Mesendoderm (in vitro differentiated cells): ENCODE measurements around the gene ERCC8.

Source experiments
- DNase-seq: peaks from one replicate; pipeline ENCODE4 v3.0.0; 2013
- H2AK5ac ChIP-seq: 2 replicates; pipeline ENCODE4 v1.6.1; 2013; ENCODE audit warnings: low read length, inconsistent platforms
- H2BK120ac ChIP-seq: 2 replicates; pipeline ENCODE4 v1.6.1; 2013; ENCODE audit warnings: low read depth, mild to moderate bottlenecking, low read length, moderate library complexity, mixed read lengths
- H2BK15ac ChIP-seq: replicated peaks from 2 replicates; pipeline ENCODE4 v1.6.1; 2013; ENCODE audit warnings: low read depth, mild to moderate bottlenecking, moderate library complexity
- H2BK5ac ChIP-seq: 2 replicates; pipeline ENCODE4 v1.6.1; 2013; ENCODE audit warnings: low read length, inconsistent platforms
- H3K18ac ChIP-seq: 2 replicates; pipeline ENCODE4 v1.6.1; 2013; ENCODE audit warnings: mild to moderate bottlenecking, low read length, mixed read lengths
- H3K23ac ChIP-seq: one replicate; pipeline ENCODE4 v1.6.1; 2013; ENCODE audit warnings: low read length
- H3K27ac ChIP-seq: 2 replicates; pipeline ENCODE4 v1.5.1; 2013; ENCODE audit warnings: low read depth, mild to moderate bottlenecking, inconsistent platforms, low read length, moderate library complexity
- H3K27me3 ChIP-seq: 2 replicates; pipeline ENCODE4 v1.6.1; 2013; ENCODE audit warnings: low read length, control low read depth, mild to moderate bottlenecking, inconsistent platforms; ENCODE audit not compliant: insufficient read depth, poor library complexity
- H3K36me3 ChIP-seq: 2 replicates; pipeline ENCODE4 v1.6.1; 2013; ENCODE audit warnings: low read length, inconsistent platforms; ENCODE audit not compliant: control insufficient read depth, insufficient read depth
- H3K4ac ChIP-seq: one replicate; pipeline ENCODE4 v1.6.1; 2013; ENCODE audit warnings: low read depth, mild to moderate bottlenecking, low read length, moderate library complexity
- H3K4me1 ChIP-seq: 2 replicates; pipeline ENCODE4 v1.6.1; 2013; ENCODE audit warnings: low read depth, low read length, inconsistent platforms; ENCODE audit not compliant: control insufficient read depth
- H3K4me2 ChIP-seq: 2 replicates; pipeline ENCODE4 v1.6.1; 2013; ENCODE audit warnings: low read length
- H3K4me3 ChIP-seq: 2 replicates; pipeline ENCODE4 v1.5.1; 2013; ENCODE audit warnings: mild to moderate bottlenecking, low read length
- H3K56ac ChIP-seq: one replicate; pipeline ENCODE4 v1.6.1; 2013; ENCODE audit warnings: low read length
- H3K79me1 ChIP-seq: 2 replicates; pipeline ENCODE4 v1.6.1; 2013; ENCODE audit warnings: low read length, inconsistent platforms
- H3K79me2 ChIP-seq: 2 replicates; pipeline ENCODE4 v1.6.1; 2013; ENCODE audit warnings: mild to moderate bottlenecking, low read length; ENCODE audit not compliant: control insufficient read depth, insufficient read depth
- H3K9ac ChIP-seq: 2 replicates; pipeline ENCODE4 v1.6.1; 2013; ENCODE audit warnings: low read length, inconsistent platforms
- H4K5ac ChIP-seq: one replicate; pipeline ENCODE4 v1.6.1; 2013; ENCODE audit warnings: low read length
- H4K8ac ChIP-seq: one replicate; pipeline ENCODE4 v1.6.1; 2013; ENCODE audit warnings: low read depth, mild to moderate bottlenecking, control low read depth, low read length, moderate library complexity
- WGBS: extraction: QIAGEN DNeasy Blood & Tissue Kit; methylation state at CpG from one replicate; pipeline ENCODE4 v1.1.7; 2013; ENCODE audit warnings: low lambda C conversion rate, missing lambda C conversion rate; ENCODE audit not compliant: insufficient coverage; ENCODE audit errors: extremely low coverage; 5-methylcytosine and 5-hydroxymethylcytosine counted together

ERCC8 gene

GRCh38 chr5:60843936-60844905 lies 100.6 kb downstream of the ERCC8 start, which contains the start of gene ELOVL7:
TSS of gene ELOVL7 (minus strand) at chr5:60844269. CDS start at chr5:60787397, 56,872 bp downstream.
- no peak within 1 kb of the TSS for H2AK5ac ChIP-seq
- no peak within 1 kb of the TSS for H4K8ac ChIP-seq
- peak within 1 kb of the TSS; percentile 80 for H3K56ac ChIP-seq
- no peak within 1 kb of the TSS for H4K5ac ChIP-seq
- H3K79me2 ChIP-seq = no peaks in the 10 kb centered on the region
- H3K4me3 ChIP-seq = peak within 1 kb of the TSS; percentile 66
- H3K4me2 ChIP-seq = peak within 1 kb of the TSS; percentile 90
- no peaks in the 10 kb centered on the region for H3K36me3 ChIP-seq
- peaks cover 4% of the 10 kb centered on the region for H3K27me3 ChIP-seq
- no peak within 1 kb of the TSS for H2BK5ac ChIP-seq
- no CpG with 5 or more reads among the region's 87 CpGs for WGBS
- no peak within 1 kb of the TSS for H2BK120ac ChIP-seq
- no peak within 1 kb of the TSS for H2BK15ac ChIP-seq
- peak within 1 kb of the TSS; percentile 29 for H3K23ac ChIP-seq
- H3K4ac ChIP-seq = no peak within 1 kb of the TSS
- H3K9ac ChIP-seq = peak within 1 kb of the TSS; percentile 70
- H3K79me1 ChIP-seq = no peaks in the 10 kb centered on the region
- H3K18ac ChIP-seq = peak within 1 kb of the TSS; percentile 24
- no peaks in the 10 kb centered on the region for H3K4me1 ChIP-seq
- H3K27ac ChIP-seq = no peak within 1 kb of the TSS
- peak; percentile 89 for DNase-seq

GRCh38 chr5:60843386-60843935 lies 101.4 kb downstream of the ERCC8 start:
- H3K79me1 ChIP-seq = no peaks in the 10 kb centered on the region
- H3K36me3 ChIP-seq = no peaks in the 10 kb centered on the region
- no peaks in the 10 kb centered on the region for H3K4me1 ChIP-seq
- DNase-seq = peak; percentile 13
- peak overlapping the region; percentile 66 for H3K4me3 ChIP-seq
- peak overlapping the region; percentile 24 for H3K18ac ChIP-seq
- peak overlapping the region; percentile 80 for H3K56ac ChIP-seq
- H3K4ac ChIP-seq = no peak overlapping the region
- no peaks in the 10 kb centered on the region for H3K79me2 ChIP-seq
- no peak overlapping the region for H4K8ac ChIP-seq
- H2AK5ac ChIP-seq = no peak overlapping the region
- H2BK5ac ChIP-seq = no peak overlapping the region
- WGBS = no CpG with 5 or more reads among the region's 49 CpGs
- H2BK120ac ChIP-seq = no peak overlapping the region
- no peak overlapping the region for H2BK15ac ChIP-seq
- H3K23ac ChIP-seq = no peak overlapping the region
- peaks cover 4% of the 10 kb centered on the region for H3K27me3 ChIP-seq
- no peak overlapping the region for H3K27ac ChIP-seq
- no peak overlapping the region for H4K5ac ChIP-seq
- H3K9ac ChIP-seq = peak overlapping the region; percentile 70
- peak overlapping the region; percentile 85 for H3K4me2 ChIP-seq

DNA sequence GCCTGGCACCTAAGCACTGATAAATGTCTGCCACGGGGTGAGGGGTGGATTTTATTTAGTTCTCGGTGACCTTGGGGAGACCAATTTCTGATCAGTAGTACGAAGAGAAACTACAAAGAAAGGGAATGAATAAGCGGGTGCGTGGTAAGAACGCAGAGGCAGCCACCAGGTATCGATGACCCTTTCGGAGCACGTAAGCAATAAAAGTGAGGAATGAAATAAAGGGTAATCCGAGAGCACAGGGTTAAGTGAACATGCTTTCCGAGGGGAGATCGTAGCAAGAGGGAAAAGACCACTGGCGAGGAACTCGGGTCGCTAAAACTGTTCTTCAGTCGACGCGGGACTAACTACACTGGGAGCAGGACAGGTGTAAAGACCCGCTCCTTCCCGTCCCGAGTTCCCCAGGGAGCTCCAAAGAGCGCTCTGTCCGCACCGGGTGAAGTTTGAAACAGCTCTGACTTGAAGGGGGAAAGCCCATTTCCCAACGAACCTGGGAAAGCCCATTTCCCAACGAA lies 101.9 kb downstream of the ERCC8 start:
- H3K4me2 ChIP-seq = peak overlapping the region; percentile 85
- no peak overlapping the region for H3K18ac ChIP-seq
- H3K27ac ChIP-seq = no peak overlapping the region
- no peak overlapping the region for H2AK5ac ChIP-seq
- no peak overlapping the region for H2BK15ac ChIP-seq
- H3K56ac ChIP-seq = no peak overlapping the region
- peak overlapping the region; percentile 70 for H3K9ac ChIP-seq
- no CpG with 5 or more reads among the region's 26 CpGs for WGBS
- H3K79me1 ChIP-seq = no peaks in the 10 kb centered on the region
- no peak overlapping the region for H2BK5ac ChIP-seq
- H3K4ac ChIP-seq = no peak overlapping the region
- no peaks in the 10 kb centered on the region for H3K4me1 ChIP-seq
- no peak overlapping the region for H4K5ac ChIP-seq
- DNase-seq = peak; percentile 48
- H2BK120ac ChIP-seq = no peak overlapping the region
- no peak overlapping the region for H4K8ac ChIP-seq
- no peak overlapping the region for H3K4me3 ChIP-seq
- H3K27me3 ChIP-seq = peaks cover 4% of the 10 kb centered on the region
- no peak overlapping the region for H3K23ac ChIP-seq
- H3K36me3 ChIP-seq = no peaks in the 10 kb centered on the region
- H3K79me2 ChIP-seq = no peaks in the 10 kb centered on the region

DNA sequence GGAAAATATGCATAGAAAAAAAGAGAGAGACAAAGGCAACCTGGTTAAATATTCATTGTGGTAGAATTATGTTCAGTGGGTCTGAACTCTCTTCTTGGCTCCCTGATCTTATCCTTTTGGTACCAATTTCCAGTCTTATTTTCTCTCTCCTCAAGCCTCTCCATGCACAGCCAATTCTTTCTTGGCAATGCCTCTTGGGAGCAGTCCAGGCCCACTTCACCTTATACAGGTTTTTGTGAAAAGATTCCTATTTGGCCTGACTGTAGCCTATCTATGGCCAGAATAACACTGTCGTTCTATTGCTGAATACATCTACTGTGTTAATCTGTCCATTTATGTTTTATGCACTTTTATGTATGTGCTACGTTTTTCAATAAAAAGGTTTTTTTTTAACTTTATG lies 103.5 kb downstream of the ERCC8 start:
- no peak for DNase-seq
- no peak overlapping the region for H3K56ac ChIP-seq
- H3K9ac ChIP-seq = no peak overlapping the region
- H2BK120ac ChIP-seq = no peak overlapping the region
- H3K4me3 ChIP-seq = no peak overlapping the region
- H2BK5ac ChIP-seq = no peak overlapping the region
- H3K18ac ChIP-seq = no peak overlapping the region
- H3K4me2 ChIP-seq = no peak overlapping the region
- no peaks in the 10 kb centered on the region for H3K36me3 ChIP-seq
- no peaks in the 10 kb centered on the region for H3K79me1 ChIP-seq
- H2BK15ac ChIP-seq = no peak overlapping the region
- H3K4ac ChIP-seq = no peak overlapping the region
- no peak overlapping the region for H4K5ac ChIP-seq
- H3K23ac ChIP-seq = no peak overlapping the region
- H2AK5ac ChIP-seq = no peak overlapping the region
- no CpG with 5 or more reads among the region's 2 CpGs for WGBS
- peaks cover 4% of the 10 kb centered on the region for H3K27me3 ChIP-seq
- no peaks in the 10 kb centered on the region for H3K4me1 ChIP-seq
- no peaks in the 10 kb centered on the region for H3K79me2 ChIP-seq
- H4K8ac ChIP-seq = no peak overlapping the region
- H3K27ac ChIP-seq = no peak overlapping the region

DNA sequence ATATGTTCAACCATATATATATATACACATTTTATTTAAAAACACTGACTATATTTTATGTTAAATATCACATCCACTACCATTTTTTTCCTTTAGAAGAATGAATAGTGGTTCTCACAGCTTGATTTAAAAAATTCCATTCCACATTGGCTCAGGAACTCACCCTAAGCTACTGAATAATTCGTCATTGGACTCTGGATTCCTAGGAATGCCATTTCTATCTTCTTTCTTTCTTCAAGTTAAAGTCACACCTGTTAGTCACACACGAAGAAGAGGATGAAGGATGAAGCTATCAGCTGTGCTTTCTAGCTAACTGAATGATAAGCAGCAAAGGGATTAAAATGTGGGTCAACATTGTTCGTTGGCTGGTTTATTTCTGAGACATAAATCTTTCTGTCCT lies 108.7 kb downstream of the ERCC8 start:
- H3K79me2 ChIP-seq = no peaks in the 10 kb centered on the region
- no peak overlapping the region for H3K27ac ChIP-seq
- no peak overlapping the region for H3K23ac ChIP-seq
- no peak overlapping the region for H2BK5ac ChIP-seq
- H3K18ac ChIP-seq = no peak overlapping the region
- no peaks in the 10 kb centered on the region for H3K79me1 ChIP-seq
- no peak overlapping the region for H4K5ac ChIP-seq
- H3K36me3 ChIP-seq = no peaks in the 10 kb centered on the region
- no peak overlapping the region for H3K4me2 ChIP-seq
- no peak overlapping the region for H4K8ac ChIP-seq
- H3K4me3 ChIP-seq = no peak overlapping the region
- H3K9ac ChIP-seq = no peak overlapping the region
- no peak overlapping the region for H2BK15ac ChIP-seq
- H3K4me1 ChIP-seq = no peaks in the 10 kb centered on the region
- no peak overlapping the region for H3K56ac ChIP-seq
- H2BK120ac ChIP-seq = no peak overlapping the region
- no peak overlapping the region for H2AK5ac ChIP-seq
- DNase-seq = peak; percentile 69
- no CpG with 5 or more reads among the region's 3 CpGs for WGBS
- H3K27me3 ChIP-seq = no peaks in the 10 kb centered on the region
- no peak overlapping the region for H3K4ac ChIP-seq
